ENCODE data around the gene SERINC2.

DNA sequence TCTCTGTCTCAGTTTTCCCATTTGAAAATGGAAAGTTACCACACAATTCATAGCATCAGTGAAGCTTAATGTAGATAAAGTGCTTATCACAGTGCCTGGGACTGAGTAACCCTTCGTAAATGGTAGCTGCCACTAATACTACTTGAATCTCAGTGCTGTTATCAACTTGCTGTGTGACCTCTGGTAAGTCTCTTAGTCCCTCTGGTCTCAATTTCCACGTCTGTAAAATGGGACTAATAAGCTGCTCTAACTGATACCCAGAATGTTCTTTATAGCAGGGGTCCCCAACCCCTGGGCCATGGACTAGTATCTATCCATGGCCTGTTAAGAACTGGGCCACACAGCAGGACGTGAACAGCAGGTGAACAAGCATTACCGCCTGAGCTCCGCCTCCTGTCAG lies 7.7 kb downstream of the SERINC2 start:
- TF ChIP-seq CTCF (IDR thresholded peaks at IDR 0.05) (no peak), EZH2 (IDR thresholded peaks at IDR 0.05; ENCODE audit: borderline replicate concordance, insufficient read depth, low read depth, low read length, poor library complexity, severe bottlenecking) (no peak)
